Measurements from ENCODE around the gene LRRC34. TPM values are rescaled to one million over a fixed set of nuclear protein-coding genes. Genes with fewer than 3 reads are reported as not detected.

Gene LRRC34
- total RNA-seq, 1 donor from 2014 or later, result 4.5 TPM

DNA sequence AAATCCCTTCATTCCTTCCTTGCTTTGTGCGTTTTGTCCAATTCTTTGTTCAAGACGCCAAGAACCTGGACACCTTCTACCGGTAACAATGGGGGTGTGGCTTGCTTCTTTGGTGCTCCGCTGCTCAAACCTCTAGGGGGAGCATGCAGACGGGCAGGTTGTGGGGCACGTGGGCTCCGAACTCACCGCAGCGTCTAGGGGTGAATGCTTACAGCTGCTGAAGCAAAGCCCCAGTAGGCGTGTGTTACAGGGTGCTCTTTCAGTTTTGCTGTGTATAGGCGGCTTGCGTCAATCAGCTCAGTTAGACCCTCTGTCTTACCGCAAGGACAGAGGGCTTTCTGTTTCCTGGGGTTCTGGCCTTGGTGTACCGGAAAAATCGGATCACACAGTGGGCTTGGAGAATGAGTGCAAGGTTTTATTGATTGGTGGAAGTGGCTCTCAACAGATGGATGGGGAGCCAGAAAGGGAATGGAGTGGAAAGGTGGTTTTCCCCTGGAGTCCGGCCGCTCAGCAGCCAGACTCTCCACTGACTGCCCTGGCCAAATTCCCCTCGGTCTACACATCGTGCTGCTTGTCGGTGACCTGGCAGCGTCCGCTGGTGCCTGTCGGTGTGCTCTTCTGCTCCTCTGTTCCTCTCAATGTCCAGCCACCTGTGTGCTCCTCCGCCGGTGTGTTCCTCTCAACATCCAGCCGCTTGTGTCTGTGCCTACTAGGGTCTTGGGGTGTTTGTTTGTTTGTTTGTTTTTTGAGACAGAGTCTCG is 1.2 kb upstream of the LRRC34 start:
- intact Hi-C loops (cut with micrococcal nuclease), result loop anchor here (1.0 to 5.0 kb wide), 7 partner anchors 51 to 543 kb away; partner anchors contain the start of genes GPR160, MECOM, PHC3 and PRKCI

GRCh38 chr3:169813278-169813677 is 574 bp upstream of the LRRC34 start:
- intact Hi-C loops (cut with micrococcal nuclease), result loop anchor here (1.0 to 5.0 kb wide), 7 partner anchors 50 to 544 kb away; partner anchors contain the start of genes GPR160, MECOM, PHC3 and PRKCI

DNA sequence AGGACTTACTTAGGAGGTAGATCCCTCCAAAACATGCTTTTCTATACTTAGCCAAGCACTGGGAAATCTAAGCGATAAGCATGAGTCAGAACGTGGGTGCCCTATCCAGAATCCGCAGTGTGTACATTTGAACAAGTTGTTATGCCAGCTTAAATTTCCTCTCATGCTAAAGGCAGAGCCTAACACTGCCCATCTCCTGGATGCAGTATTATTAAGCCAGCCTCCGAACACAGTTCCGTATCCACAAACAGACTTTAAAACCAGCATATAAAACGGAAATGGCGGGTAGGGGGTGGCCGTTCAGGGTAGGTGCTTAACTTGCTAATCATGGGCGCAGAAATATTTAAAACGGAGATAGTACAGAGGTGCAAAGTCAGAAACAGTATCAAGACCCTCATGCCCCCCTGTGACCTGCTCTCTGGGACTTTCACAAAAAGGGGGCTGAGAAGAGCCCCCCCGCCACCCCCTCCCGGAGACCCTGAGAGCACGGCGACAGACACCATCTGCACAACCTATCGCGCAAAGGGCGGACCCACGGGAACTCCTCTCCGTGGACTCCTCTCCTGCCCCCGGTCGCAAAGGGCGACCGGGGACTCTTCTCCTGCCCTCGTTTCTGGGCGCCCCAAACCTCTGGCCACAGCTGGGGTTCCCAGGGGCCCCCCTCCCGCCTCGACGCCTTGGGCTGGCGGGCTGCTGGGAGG is 923 bp downstream of the LRRC34 start:
- intact Hi-C loops (cut with micrococcal nuclease), result loop anchor here (1.0 to 5.0 kb wide), 7 partner anchors 38 to 545 kb away; partner anchors contain the start of genes GPR160, MECOM, MYNN and PHC3

GRCh38 chr3:169809230-169809795 is 3.4 kb downstream of the LRRC34 start:
- intact Hi-C loops (cut with micrococcal nuclease), result no loop called here

DNA sequence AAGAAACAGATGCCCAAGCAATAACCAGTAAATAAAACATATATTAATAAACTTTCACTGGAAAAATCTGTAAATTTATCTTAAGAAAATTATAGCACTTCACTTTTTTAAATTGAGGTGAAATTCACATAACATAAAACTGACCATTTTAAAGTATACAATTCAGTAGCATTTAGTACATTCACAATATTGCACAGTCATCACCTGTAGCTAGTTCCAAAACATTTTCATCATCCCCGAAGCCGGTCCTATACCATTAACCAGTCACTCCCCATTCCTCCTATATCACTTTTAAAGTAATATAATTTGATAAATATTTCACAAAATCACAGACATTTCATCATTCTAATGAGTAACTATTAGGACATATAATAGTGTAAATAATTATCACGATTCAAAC is 8.0 kb downstream of the LRRC34 start:
- intact Hi-C loops (cut with micrococcal nuclease), result no loop called here

DNA sequence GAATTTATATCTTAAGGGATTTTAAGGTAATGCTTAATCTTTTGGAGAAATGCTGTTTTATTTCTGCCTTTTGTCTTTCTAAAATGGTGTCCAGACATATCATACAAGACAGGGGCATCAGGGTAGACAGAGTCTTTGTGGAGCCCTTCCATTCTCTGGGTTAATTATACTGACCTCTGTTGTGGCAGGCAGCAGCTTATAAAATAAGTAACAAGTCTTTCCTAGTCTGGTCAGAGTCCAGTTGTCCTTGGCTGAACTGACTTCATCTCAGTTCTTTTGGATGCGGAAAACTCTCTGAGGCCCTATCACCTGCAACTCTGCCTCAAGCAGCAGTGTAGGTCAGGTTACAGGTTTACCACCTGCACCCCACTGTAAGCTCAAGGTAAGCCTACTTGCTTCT is 20.3 kb downstream of the LRRC34 start:
- intact Hi-C loops (cut with micrococcal nuclease), result no loop called here

DNA sequence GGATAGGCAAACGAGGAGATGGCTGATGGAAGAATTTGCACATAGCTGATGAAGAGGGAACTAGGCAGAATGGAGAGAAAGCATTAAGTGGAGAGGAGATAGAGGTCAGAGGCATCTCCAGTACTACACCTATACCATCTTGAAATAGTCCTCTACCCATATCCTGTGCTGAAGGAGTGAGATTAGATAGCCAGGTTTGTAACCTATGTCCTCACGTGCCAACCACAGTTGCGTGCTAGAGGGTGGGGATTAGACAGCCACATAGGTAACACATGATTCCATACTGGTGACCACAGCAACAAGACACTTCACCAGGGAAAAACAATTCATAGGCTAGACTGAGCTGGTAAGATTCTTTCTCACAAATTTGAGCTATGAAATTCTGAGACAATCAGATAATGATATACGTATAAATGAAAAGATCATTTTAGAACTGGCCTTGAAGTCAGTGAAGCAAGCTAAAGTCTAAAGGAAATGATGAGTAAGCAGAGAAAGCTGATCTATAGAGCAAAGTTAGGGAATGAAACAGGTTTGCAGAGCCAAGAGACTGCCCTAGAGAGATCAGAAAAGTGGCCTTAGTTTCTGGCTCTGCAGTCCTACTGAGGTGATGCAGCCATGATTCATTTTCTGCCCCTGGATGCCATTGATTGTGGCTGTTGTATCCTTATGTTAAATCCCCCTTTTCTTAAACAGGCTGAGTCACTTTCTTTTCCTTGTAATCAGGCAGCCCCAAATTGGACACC is 21.8 kb downstream of the LRRC34 start:
- intact Hi-C loops (cut with micrococcal nuclease), result no loop called here

DNA sequence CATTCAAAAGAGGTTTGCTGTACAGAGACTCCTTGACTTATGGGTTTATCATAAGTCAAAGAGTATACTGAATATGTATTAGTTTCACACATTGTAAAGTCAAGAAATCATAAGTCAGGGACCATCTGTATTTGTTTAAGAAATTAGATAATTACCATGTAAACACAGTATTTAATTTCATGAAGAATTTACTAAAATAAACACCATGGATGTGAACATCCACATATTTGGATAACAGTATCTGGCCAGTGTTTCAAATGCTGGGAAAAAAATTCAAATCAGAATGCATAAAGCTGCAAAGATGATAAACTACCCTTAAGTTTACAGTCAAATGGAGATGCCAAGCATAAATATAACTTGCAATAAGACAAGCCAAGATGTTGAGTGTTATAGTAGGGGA is 22.5 kb downstream of the LRRC34 start:
- intact Hi-C loops (cut with micrococcal nuclease), result no loop called here

- intact Hi-C loops (cut with micrococcal nuclease), result no loop called here
Observed at GRCh38 chr3:169787791-169788190, 24.9 kb downstream of the LRRC34 start.

GRCh38 chr3:169787120-169787519 is 25.6 kb downstream of the LRRC34 start:
- intact Hi-C loops (cut with micrococcal nuclease), result no loop called here

- intact Hi-C loops (cut with micrococcal nuclease), result no loop called here
Observed at GRCh38 chr3:169781209-169781855, 31.4 kb downstream of the LRRC34 start.

DNA sequence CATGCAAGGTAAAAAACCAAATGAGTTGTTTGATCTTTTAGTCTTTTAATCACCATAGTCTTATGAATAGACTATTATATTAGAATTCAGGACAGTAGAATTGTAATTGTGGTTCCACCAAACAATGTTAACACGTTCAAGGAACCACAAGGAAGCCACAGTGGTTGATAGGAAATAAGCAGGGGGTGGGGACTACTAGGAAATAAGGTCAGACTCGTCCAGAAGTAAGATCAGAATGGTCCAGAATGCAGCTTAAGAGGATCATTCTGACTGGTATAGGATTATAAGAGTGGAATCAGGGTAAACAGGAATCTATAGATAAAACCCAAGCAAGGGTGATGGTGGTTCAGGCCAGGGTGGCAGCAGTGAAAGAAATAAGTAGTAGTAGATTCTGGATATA is 32.0 kb downstream of the LRRC34 start:
- intact Hi-C loops (cut with micrococcal nuclease), result no loop called here

DNA sequence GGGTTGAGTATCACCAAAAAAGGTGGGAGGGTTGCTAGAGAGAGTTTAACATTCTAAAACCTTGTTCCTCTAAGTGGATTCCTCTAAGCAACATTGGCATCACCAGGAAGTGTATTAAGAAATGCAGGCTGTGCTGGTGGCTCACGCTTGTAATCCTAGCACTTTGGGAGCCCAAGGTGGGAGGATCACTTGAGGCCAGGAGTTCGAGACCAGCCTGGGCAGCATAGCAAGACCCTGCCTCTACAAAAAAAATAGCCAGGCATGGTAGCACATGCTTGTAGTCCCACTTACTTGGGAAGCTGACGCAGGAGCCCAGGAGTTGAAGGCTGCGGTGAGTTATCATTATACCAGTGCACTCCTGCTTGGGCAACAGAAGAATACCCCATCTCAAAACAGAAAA is 34.9 kb downstream of the LRRC34 start:
- intact Hi-C loops (cut with micrococcal nuclease), result no loop called here

DNA sequence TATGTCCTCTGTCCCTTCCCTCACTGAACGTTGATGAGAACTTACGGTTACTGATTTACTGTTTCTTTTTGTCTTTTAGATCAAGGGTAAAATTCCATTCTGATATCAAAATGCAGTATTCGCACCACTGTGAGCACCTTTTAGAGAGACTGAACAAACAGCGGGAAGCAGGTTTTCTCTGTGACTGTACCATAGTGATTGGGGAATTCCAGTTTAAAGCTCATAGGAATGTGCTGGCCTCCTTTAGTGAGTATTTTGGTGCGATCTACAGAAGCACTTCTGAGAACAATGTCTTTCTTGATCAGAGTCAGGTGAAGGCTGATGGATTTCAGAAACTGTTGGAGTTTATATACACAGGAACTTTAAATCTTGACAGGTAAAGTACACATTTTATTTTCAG is 38.5 kb downstream of the LRRC34 start:
- intact Hi-C loops (cut with micrococcal nuclease), result loop anchor here (5.0 kb wide), 1 partner anchor 1133 kb away; the partner anchor contains the start of gene EIF5A2

DNA sequence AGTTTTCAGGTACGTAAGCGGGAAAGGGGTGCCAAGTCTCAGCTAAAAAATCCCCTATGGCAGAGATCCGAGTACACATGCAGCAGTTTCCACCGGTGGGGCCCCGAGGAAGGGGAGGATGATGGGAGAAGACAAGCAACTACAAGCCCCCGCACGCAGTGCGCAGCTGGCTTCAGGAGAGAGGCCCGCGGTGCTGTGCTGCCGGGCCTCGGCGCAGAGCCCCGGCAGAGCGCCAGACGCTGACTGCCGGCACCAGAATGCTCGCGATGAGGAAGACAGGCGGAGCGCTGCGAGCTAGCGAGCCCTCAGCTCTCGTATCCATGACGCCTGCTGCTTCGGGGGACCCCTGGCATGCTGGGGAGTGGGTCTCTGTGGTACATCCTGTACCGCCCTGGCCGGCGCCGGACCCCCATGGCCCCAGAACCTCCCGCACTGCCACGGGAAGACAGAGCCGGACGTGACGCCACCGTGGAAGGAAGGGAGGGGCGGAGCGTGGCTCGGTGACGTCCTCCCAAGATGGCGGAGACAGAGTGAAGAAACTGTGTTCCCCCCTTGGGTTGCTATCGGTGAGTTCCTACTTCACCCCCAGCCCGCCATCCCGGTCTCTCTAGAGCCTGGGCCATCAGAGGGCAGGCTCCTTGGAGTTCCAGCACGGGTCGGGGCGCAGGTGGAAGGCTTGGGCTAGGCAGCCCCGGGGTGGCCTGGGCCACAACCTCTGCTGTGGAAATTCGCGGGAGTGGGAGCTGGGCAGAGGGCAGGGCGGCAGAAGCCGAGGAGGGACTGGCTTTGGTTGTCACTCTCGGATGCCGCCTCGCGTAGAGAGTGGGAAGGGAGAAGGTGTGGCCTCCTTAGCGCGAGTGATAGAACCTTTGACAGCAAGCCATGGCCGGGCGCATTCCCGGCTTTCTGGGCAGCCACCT is 39.5 kb downstream of the LRRC34 start, which contains the start of gene MYNN:
Gene MYNN, plus strand, starts transcription at position 500 of the 920 bp plus-strand sequence. CDS start 900 bp downstream, outside the sequence.
- intact Hi-C loops (cut with micrococcal nuclease), result loop anchor here (1.0 to 5.0 kb wide), 7 partner anchors 8 to 1134 kb away; partner anchors contain the start of genes EIF5A2, LRRC34, LRRIQ4 and RPL22L1

DNA sequence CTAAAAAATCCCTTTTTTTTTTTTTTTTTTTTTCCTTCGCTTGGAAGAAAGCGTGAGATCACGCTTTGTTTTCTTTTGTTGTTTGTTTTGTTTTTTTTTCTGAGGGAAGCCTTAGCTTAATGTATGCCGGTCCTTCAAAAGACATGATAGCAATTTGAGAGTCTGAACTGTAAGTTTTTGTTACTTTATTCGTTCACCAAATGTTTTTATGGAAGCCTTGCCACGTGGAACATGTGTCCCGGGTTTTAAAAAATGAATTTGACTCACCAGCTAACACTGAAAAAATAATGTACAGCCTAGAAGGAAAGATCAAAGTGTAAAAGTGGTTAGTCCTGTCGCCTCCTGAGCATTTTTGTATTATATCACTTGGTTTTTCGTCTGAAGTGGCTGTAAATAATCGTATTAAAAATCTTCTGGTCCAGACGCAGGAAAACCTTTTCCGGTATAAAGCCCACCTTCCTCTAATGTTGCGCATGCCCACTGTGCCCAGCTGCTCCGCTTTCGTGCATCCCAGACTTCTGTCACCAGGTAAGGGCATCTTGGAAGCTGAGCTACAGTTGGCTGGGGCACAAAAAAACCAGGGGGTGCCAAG is 40.3 kb downstream of the LRRC34 start:
- intact Hi-C loops (cut with micrococcal nuclease), result loop anchor here (1.0 to 5.0 kb wide), 4 partner anchors 408 to 1135 kb away; partner anchors contain the start of genes EIF5A2, RPL22L1 and SKIL

DNA sequence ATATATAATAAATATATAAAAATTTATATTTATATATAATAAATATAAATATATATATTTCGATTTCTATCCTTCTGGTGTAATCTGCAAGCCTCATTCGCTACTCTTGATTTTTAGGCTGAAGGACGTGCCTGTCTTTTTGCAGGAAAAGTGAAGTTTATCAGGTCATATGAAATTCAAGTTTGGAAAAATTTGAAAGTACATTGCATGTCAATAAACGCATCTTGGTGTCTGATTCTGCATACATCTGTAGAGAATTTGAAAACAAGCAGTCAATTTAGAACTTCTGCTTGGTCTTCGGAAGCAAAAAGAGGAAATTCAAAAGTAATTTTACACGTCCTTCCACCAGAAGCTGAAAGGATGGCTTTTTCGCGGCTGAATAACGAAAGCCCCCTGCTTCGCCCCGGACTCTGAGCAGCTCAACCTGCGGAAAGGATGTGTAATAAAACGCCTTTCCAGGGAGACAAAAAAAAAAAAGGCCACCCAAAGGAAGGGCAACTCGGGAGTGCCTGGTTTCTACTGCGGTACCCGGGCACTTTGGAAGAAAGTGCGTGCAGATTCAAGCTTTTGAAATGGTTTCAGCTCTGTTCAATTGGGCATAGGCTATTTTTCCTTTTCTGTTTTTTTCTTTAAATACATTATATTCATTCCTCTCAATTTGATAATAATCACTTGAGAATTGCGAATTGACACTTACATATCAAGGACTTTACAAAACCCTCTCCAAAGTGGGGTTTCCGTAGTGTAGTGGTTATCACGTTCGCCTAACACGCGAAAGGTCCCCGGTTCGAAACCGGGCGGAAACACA is 41.0 kb downstream of the LRRC34 start:
- intact Hi-C loops (cut with micrococcal nuclease), result loop anchor here (1.0 to 5.0 kb wide), 4 partner anchors 409 to 1136 kb away; partner anchors contain the start of genes EIF5A2, RPL22L1 and SKIL

All from T-helper 2 cell treated with Interferon-gamma antibody and Interleukin-4, amounts not matched to agents 100 ng/mL and 5 ng/mL, for 36 hours (primary cell).